ENCODE results near the gene ASCC3.

DNA sequence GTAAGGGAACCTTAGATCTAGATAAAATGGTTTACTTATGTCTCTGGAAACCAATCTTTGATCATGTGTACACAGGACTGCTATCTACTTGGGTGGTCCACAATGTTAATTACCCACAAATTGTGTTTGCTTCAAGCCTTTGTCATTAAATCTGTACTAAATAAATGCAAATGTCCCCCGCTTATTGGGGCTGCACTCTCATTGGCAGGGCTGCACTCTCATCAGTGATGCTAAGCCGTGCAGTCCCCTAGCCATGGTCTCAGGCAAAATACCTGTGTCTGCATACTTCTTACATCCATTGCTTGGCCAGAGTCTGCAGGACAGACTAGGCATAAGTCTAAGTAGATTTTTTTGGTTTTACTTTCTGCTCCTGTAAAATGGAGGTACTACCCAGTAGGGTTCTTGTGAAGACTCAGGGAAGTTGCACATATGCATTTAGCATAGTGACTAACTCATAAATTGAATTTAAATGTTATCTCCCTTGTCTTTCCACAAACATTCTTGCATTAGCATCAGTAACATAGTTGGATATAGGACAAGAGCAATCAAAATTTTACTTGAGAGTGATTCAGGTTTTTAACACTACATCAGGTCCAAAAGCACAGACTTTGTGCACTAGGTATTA, 117.4 kb downstream of the ASCC3 start:
- TF ChIP-seq, protein P1, sequence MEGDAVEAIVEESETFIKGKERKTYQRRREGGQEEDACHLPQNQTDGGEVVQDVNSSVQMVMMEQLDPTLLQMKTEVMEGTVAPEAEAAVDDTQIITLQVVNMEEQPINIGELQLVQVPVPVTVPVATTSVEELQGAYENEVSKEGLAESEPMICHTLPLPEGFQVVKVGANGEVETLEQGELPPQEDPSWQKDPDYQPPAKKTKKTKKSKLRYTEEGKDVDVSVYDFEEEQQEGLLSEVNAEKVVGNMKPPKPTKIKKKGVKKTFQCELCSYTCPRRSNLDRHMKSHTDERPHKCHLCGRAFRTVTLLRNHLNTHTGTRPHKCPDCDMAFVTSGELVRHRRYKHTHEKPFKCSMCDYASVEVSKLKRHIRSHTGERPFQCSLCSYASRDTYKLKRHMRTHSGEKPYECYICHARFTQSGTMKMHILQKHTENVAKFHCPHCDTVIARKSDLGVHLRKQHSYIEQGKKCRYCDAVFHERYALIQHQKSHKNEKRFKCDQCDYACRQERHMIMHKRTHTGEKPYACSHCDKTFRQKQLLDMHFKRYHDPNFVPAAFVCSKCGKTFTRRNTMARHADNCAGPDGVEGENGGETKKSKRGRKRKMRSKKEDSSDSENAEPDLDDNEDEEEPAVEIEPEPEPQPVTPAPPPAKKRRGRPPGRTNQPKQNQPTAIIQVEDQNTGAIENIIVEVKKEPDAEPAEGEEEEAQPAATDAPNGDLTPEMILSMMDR (IDR thresholded peaks at IDR 0.05; ENCODE audit: low read depth, low read length, missing input control), result no peak
- TF ChIP-seq, protein P2, sequence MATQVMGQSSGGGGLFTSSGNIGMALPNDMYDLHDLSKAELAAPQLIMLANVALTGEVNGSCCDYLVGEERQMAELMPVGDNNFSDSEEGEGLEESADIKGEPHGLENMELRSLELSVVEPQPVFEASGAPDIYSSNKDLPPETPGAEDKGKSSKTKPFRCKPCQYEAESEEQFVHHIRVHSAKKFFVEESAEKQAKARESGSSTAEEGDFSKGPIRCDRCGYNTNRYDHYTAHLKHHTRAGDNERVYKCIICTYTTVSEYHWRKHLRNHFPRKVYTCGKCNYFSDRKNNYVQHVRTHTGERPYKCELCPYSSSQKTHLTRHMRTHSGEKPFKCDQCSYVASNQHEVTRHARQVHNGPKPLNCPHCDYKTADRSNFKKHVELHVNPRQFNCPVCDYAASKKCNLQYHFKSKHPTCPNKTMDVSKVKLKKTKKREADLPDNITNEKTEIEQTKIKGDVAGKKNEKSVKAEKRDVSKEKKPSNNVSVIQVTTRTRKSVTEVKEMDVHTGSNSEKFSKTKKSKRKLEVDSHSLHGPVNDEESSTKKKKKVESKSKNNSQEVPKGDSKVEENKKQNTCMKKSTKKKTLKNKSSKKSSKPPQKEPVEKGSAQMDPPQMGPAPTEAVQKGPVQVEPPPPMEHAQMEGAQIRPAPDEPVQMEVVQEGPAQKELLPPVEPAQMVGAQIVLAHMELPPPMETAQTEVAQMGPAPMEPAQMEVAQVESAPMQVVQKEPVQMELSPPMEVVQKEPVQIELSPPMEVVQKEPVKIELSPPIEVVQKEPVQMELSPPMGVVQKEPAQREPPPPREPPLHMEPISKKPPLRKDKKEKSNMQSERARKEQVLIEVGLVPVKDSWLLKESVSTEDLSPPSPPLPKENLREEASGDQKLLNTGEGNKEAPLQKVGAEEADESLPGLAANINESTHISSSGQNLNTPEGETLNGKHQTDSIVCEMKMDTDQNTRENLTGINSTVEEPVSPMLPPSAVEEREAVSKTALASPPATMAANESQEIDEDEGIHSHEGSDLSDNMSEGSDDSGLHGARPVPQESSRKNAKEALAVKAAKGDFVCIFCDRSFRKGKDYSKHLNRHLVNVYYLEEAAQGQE (IDR thresholded peaks at IDR 0.05), result no peak
- TF ChIP-seq, protein P3, sequence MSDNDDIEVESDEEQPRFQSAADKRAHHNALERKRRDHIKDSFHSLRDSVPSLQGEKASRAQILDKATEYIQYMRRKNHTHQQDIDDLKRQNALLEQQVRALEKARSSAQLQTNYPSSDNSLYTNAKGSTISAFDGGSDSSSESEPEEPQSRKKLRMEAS (IDR thresholded peaks at IDR 0.05), result no peak
- no peak for TF ChIP-seq YY1 (IDR thresholded peaks at IDR 0.05)
- no peak for TF ChIP-seq TAF1 (conservative IDR thresholded peaks at IDR 0.05)
- no peak for TF ChIP-seq EGR1 (IDR thresholded peaks at IDR 0.05; ENCODE audit: low read depth in 2 of 2)
- TF ChIP-seq, protein P4, sequence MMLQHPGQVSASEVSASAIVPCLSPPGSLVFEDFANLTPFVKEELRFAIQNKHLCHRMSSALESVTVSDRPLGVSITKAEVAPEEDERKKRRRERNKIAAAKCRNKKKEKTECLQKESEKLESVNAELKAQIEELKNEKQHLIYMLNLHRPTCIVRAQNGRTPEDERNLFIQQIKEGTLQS (IDR thresholded peaks at IDR 0.05), result no peak
- no peak for TF ChIP-seq FOXA1 (IDR thresholded peaks at IDR 0.05)
- TF ChIP-seq RAD21 (IDR thresholded peaks at IDR 0.05), result no peak
- TF ChIP-seq JUND (IDR thresholded peaks at IDR 0.05), result no peak
- TF ChIP-seq RXRA (IDR thresholded peaks at IDR 0.05), result no peak
- no peak for TF ChIP-seq SP1 (IDR thresholded peaks at IDR 0.05)

Data from liver (tissue), 3 donors.